GM19328 (cell line): ENCODE data around the gene ARMC6.

Source experiments
- ATAC-seq: cut with Tn5 transposase; IDR thresholded peaks from one replicate; pipeline ENCODE4 v1.9.1; 2021; ENCODE audit warnings: mild to moderate bottlenecking, moderate library complexity; ENCODE audit not compliant: unreplicated experiment

The ARMC6 gene

DNA sequence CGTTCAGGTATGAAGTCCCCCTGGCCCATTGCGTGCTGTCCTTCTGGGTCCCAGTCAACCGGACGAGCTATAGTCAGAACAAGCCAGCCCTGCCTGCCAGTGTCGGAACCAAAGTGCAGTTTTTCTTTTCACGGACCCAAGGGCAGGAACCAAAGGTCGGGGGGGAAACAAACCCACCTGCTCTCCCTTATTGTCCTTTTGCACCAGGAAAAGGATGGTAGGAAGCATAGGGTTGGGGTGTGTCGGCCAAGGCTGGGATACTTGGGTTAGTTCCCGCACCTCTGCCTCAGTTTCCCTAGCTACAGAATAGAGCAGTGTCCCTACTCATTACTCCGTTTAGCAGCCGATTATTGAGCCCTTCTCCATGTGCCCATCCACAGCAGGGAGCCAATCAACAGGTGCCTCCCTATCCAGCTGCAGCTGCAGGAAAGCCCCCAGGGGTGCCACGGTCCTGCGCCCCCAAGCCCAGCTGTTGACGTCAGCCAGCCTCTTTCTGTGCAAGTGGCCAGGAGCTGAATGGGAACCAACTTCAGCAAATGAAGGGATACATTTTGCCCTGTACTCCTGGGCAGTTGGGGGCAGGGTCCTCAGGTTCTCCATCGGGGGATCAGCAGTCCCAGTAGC lies 21.0 kb downstream of the ARMC6 start:
- ATAC-seq, result no peak

DNA sequence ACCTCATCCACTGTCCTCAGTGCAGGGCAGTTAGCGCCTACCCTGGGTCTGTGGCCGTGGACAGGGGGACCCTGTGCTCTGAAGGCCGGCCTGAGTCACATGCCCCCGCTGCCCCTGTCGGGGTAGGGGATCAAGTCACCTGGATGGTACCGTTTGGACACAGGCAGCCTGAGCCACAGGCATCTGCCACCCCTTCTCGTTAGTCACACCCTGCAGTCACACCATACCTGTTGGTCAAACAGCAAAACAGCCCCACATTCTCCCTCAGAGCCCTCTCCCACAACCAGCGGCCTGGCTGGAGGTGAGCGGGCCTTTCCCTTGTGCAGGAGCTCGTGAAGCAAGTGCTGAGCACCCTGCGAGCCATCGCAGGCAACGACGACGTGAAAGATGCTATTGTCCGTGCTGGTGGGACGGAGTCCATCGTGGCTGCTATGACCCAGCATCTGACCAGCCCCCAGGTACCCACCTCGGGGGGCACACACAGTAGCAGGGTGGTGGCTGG lies 21.6 kb downstream of the ARMC6 start:
- no peak for ATAC-seq

DNA sequence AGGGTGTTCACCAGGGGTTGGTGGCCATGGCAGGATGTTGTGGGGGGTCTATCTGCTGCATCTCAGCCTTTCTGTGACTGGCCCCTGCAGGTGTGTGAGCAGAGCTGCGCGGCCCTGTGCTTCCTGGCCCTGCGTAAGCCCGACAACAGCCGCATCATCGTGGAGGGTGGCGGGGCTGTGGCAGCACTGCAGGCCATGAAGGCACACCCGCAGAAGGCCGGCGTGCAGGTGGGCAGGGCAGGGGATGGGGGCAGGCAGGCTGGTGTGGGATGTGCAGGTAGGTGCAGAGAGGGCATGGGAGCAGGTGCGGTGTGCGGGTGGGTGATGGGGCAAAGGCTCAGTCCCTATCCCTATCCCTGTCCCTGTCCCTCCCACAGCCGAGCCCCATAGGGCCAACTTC lies 22.3 kb downstream of the ARMC6 start:
- ATAC-seq, result no peak

DNA sequence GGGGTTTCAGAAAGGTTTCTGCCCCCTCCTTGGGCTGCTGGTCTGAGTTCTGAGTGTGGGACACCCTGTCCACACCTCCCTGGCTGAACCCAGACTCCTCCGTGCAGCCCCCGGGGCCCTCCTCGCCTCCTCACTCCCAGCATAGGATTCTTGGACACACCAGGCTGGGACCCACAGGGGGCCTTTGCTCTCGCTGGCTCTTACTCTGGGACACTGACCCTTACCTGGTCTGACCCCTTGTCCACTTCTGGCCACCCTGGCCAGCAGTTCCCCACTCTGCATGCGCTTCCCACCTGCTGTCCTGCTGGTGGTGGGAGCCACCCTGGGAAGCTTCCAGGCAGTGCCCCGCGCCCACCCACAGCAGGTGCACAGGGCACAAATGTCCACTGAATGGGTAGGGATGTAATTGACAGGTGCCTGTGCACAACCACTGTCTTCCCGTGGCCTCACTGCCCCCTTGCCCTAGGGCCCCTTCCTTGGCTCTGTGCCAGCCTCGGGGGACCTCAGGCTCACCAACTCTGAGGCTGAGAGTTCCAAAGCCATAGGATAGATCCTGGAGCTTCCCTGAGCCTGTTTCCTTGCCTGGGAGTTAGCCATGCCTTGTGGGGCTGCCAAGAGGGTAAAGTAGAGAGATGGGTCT lies 23.4 kb downstream of the ARMC6 start:
- ATAC-seq, result no peak

DNA sequence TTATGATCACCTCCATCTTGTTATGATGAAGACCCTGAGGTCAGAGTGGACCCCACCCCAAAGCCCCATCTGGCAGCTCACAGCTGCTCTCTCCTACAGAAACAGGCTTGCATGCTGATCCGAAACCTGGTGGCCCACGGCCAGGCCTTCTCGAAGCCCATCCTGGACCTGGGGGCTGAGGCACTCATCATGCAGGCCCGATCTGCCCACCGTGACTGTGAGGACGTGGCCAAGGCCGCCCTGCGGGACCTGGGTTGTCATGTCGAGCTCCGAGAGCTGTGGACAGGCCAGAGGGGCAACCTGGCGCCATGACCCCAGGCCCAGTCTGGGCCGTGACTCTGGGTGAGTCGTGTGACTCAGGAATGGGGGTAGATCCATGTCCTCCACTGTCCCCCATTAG lies 23.9 kb downstream of the ARMC6 start:
- ATAC-seq, result no peak

DNA sequence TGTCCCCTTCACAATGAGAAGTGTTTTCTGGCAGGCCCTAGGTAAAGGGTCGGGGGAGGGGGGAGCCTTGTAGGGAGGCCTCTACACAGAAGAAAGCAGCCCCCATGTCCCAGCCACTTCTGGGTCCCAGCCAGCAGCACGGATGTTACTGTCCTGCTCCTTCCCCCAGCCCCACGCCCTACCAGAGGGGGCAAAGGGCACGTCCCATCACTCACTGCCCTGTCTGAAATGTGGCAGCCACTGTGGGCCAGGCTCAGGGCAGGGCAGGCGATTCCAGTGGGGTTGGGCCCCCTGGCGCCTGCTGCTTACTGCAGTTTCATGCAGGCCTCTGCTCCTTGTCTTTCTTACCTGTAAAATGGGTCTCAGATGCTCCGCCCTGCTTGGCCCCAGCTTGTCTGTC lies 24.3 kb downstream of the ARMC6 start:
- ATAC-seq, result no peak

DNA sequence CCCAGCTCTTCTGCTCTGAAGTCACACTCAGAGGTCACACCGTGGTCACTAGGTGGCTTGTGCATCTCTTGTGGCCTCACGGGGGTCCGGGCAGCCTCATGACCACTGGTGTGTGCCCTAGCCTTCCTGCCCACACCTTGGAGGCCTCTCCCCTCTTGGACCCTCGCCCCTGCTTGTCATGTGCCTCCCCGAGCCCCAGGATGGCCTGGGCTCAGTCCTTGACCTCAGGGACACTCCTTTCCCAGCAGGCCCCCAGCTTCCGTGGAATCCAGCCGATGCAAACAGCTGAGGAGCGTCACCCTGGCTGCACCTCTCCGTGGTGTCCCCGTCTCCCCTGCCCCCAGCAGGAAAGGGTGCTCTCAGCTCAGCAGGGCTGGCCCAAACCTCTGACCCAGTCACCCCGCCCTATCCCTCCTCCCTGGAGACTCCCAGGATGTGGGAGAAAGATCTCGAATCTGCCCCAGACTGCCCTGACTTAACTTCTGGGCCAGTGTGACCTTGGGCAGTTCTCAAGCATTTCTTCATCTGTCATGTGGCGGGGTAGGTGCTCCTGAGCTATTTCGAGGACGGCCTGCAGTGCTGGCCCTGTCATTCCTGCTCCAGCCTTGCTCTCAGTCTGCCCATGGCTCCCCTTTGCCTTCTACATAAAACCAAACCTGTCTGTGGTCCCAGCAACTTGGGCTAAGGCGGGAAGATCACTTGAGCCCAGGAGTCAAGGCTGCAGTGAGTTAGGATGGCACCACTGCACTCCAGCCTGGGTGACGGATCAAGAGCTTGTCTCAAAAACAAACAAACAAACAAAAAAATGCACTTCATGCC lies 25.8 kb downstream of the ARMC6 start:
- ATAC-seq, result no peak

DNA sequence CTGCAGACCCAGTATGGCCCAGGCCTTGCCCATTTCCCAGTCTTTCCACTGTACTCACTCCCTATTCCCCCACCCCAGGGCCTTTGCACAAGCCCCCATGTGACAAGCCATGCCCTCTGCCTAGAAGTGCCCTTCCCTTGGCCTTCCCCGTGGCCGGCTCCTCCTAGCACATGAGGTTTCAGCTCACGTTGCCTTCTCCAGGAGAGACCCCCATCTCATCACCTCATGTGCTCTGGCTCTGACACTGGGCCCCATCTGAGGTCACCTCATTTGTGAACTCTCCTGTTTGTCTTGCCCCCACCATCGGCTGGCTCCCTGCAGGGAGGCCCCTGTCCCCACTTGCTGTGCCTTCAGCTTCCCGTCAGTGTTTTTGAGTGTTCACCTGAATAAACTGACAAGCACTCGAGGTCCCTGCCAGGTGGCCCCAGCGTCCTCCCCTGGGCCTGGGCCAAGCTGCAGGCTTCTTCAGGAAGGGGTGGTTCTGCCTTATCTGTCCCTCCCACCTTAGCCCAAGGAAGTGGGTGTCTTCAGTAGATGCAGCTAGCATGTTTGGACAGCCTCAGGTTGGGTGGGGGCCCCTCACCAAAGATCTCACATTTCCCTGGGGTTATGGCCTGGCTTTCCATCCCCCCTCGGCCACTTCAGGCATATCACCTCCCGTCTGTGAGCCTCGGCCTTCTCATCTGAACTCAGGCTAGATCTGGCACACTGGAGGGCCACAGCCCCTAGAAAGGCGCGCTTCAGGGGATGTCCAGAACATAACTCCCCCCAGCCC lies 26.6 kb downstream of the ARMC6 start:
- ATAC-seq, result no peak

DNA sequence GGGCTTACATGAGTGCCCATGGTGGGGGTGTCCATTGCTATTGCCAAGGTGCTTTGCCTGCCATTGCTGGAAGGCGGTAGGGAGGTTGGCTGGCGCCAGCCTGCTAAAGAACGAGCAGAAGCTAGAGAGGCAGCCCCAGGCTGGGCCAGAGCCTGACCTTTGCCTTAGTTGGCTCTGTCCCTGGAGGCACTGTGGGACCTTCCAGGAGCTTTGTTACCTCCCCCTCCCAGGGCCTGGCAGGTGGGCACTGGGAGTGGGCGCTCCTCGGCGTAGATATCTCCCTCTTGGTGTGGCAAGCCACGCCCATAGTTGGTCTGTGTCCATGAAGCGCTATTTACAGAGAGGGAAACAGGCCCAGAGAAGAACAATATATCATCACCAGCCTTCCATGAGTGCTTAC lies 28.1 kb downstream of the ARMC6 start:
- no peak for ATAC-seq

DNA sequence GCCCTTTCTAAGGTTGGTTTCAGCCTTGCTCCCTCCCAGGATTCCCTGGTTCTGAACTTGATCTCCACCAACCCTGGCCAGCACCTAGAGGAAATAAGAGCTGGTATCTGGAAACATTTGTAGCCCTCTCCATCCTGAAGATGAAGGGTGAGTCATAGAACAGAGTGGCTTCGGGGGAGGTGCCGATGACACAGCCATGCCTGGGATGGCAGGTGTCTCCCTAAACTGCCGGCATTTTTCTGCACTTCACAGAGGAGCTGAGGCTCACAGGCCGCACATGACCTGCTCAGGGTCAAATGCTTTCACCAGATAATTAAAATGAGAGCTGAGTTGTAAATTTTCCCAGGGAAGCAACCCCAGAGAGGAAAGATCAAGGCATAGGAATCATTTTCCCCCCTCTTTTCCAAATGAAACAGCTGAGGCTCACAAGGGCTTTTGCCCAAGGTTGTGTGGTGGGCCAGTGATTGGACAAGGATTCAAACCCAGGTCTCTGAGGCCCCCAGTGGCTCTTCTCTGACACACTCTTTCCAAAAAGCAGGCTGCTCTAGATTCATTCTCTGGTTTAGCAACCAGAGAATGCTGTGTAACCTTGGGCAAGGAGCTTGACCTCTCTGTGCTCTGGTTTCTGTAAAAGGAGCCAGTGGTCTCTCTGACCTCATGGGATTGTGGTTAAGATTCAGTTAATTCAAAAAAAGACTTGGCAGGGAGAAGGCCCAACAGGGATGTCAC lies 29.2 kb downstream of the ARMC6 start:
- no peak for ATAC-seq

DNA sequence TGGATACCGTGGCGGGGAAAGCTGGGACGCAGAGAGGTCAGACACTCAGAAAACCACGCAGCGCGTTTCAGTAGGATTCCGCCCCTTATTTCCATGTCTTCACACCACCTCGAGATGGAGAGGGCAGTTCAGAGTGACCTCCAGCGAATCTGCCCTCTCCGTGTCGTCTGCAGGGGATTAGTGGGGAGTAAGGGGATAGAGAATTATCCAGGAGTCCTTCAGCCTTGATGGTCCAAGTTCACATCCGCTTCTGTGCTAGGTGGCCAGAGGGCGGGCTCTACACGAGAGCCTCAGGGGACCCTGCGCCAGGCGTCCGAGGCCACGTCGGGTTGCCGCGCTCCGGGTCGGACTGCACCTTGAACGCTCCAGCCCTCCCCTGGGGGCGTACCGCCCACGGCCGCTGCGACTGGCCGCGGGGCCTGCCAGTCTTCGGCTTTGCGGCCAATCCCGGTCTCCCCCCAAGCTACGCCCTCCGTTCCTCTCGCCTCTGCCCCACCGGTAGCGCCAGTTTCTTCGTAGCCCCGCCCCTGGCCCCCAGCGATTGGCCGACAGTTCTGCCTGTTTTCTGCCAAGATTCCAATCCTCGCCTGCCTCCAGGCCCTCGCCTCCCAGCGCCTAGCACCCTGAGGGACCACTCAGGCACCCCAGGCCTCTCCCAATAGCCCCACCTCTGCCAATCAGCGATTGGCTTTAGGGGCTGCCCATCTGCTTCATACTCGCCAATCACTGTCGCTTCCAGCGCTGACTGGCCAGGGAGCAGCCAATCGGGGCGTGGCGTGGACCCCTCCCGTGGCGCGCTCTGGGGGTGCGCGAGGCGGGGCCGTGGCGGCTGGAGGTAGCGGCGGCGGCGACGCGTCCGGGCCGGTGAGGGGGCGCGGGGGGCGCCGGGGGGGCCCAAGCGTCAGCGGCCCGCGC lies 30.0 kb downstream of the ARMC6 start, which contains the start of gene SLC25A42:
TSS of gene SLC25A42 (plus strand) at position 812 of the 915 bp plus-strand sequence. CDS start 32,131 bp downstream, outside the sequence.
- peak; percentile 92 for ATAC-seq

DNA sequence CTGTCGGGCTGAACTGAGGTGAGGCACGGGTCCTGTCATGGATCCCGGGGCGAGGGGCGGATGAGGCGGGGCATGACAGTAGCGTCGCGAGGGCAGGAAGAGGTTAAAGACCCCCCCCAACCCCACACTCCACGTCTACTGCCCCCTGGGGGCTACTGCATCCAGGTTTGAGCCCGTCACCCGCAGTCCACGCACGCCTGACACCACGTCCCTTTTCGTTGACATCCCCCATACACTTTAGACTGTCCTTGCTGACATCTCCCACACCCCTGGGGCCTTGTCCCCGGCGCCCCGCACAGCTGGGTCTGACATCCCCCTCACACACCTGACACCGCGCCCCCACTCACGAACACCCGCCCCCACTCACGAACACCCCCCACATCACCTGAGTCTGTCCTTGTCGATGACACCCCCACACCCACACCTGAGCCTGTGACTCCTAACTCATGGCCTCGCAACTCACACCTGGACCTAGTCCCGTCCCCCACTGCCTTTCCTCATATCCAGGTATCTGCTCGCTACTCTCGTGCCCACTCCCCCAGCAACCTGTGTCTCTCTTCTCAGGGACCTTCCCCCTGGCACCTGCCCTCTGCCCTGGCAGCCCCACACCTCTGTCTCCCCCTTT lies 30.8 kb downstream of the ARMC6 start:
- ATAC-seq, result no peak

DNA sequence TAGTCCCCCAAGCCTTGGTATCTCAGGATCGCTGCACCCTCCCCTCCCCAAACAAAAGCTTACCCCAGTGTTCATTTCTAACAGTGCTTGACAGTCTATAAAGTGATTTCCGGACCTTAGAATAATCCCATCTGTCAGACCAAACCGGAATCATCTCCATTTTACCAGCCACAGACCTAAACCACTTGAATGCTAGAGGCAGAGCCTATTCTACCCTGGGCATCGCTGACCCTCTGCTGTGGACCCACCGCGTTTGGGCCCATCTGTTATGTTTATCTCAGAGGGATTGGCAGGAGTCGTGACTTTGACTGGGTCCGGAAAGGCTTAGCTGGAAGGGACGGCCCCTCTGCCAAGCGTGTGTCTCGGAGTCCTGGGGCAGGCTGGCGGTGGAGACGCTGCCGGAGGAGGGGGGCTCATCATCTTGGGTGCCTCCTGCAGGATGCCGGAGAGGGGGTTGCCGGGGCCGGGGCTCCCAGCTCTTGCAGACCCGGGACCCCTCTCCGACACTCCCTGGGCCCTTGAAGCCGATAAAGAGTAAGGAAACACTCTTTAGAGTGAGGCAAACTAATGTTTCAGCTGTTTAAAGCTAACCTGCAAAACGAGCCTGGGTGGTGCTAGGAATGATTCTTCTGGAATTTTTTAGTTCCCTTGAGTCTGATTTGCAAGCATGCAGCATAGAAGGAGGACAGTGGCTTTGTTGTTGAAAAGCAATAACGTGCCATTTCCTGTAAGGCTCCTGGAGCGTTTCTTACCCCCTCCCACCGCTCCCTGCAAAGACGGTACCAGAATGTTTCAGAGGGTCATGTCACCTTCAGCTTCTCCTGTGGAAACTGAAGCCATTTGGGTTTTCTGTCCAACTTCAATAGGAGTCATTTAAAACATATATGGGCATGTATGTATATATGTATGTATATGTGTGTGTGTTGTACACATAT lies 31.7 kb downstream of the ARMC6 start:
- no peak for ATAC-seq

DNA sequence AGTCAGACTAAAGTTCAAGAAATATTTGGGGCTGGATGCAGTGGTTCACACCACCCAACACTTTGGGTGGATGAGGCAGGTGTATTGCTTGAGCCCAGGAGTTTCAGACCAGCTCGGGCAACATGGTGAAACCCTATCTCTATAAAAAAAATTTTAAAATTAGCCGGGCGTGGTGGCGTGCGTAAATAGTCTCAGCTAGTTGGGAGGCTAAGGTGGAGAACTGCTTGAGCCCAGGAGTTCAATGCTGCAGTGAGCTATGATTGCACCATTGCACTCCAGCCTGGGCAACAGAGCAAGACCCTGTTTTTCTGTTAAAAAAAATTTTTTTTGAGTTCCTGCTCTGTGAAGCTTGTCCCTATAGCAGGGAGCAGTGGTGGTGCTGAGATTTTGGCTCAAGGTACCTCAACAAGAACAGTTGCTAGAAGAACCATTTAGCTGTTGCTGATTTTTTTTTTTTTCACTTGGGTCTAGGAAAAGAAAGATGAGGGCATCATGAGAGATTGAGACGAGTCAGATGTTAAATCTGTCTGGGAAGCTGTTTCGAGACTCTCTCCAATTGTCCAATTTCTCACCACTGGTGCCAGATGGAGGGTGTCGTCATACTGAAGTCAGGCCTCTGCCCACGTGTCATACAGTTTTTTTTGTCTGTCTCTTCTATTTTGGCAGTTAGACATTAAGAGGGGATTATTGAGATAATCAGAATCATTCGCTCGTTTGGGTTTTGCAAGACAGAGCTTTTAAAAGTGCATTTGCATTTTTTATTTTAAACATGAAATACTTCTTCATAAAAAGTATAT lies 34.1 kb downstream of the ARMC6 start:
- no peak for ATAC-seq

DNA sequence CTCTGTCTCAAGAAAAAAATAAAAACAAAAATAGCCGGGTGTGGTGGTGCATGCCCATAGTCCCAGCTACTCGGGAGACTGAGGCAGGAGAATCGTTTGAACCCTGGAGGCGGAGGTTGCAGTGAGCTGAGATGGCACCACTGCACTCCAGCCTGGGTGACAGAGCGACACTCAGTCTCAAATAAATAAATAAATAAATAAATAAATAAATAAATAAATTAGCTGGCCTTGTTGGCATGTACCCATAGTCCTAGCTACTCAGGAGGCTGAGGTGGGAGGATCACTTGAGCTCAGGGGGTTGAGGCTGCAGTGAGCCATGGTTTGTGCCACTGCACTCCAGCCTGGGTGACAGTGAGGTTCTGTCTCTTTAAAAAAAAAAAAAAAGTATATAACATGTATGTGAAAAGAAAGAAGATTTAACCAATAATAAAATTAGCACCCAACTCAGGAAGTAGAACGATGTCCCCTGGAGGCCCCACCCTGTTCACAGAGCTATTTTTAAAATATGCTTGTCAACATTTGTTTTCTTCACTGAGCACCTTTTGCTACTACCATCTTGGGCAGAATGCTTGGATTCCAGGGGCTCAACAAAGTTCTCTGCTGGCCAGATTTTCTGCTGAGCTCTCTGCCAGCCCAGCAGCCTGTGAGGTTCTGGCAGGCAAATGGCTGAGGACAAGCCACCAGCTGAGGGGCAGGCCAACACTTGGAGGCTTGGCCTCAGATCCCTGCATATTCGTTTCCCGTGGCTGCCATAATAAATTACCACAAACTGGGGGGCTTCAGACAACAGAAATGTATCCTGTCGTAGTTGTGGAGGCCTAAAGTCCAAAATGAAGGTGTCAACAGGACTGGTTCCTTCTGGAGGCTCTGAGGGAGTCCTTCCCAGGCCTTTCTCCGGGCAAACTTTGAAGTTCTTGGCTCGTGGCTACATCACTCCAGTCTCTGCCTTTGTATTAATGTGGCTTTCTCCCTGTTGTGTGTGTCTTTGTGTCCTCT lies 35.6 kb downstream of the ARMC6 start:
- ATAC-seq, result no peak

DNA sequence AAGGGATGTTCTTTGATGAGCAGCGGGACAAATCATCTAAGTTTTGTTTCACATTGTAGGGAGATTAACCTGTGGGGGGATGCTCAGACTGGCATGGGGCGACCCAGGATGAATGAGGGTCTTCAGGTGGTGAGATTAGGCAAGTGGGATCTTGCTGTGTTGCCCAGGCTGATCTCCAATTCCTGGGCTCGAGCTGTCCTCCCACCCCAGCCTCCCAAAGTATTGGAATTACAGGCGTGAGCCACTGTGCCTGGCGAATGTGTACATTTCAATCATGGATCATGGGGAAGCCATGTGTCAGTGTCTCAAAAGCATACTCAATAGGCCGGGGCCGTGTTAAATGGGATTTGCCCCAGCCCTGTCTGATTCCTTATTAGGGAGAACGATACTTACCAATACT lies 38.5 kb downstream of the ARMC6 start:
- ATAC-seq, result no peak
